ELF-1 (cell line): ENCODE results near the gene DCAF4.

Experiments used
- DNase-seq: peaks from one replicate; pipeline ENCODE4 v3.0.0-alpha.2; 2016; ENCODE audit warnings: low read depth, low spot score

The DCAF4 gene

GRCh38 chr14:72894623-72895378, 31.5 kb upstream of the DCAF4 start:
- DNase-seq, result peak; percentile 77

- no peak for DNase-seq
These were observed 27.8 kb upstream of the DCAF4 start for GRCh38 chr14:72898448-72898847.

GRCh38 chr14:72901361-72901760, 24.9 kb upstream of the DCAF4 start:
- no peak for DNase-seq

- DNase-seq, result no peak
These were observed 23.3 kb upstream of the DCAF4 start for GRCh38 chr14:72902801-72903530.

GRCh38 chr14:72903716-72904115, 22.5 kb upstream of the DCAF4 start:
- DNase-seq, result no peak

GRCh38 chr14:72904218-72904617, 22.0 kb upstream of the DCAF4 start:
- DNase-seq, result no peak

GRCh38 chr14:72904840-72905561, 21.3 kb upstream of the DCAF4 start:
- peak; percentile 74 for DNase-seq

- no peak for DNase-seq
These were observed 19.9 kb upstream of the DCAF4 start for GRCh38 chr14:72906316-72906715.

- DNase-seq, result no peak
These were observed 19.4 kb upstream of the DCAF4 start for GRCh38 chr14:72906879-72907278.

- peak; percentile 65 for DNase-seq
These were observed 18.4 kb upstream of the DCAF4 start for GRCh38 chr14:72907886-72908285.

GRCh38 chr14:72909163-72909562, 17.1 kb upstream of the DCAF4 start:
- no peak for DNase-seq

- DNase-seq, result no peak
These were observed 12.5 kb upstream of the DCAF4 start for GRCh38 chr14:72913809-72914208.

GRCh38 chr14:72916174-72916573, 10.1 kb upstream of the DCAF4 start:
- no peak for DNase-seq

- DNase-seq, result peak; percentile 20
These were observed 9.0 kb upstream of the DCAF4 start for GRCh38 chr14:72917094-72917802.

GRCh38 chr14:72920008-72920407, 6.3 kb upstream of the DCAF4 start:
- no peak for DNase-seq

- DNase-seq, result no peak
These were observed 4.9 kb upstream of the DCAF4 start for GRCh38 chr14:72921396-72921795.

GRCh38 chr14:72924337-72924736, 1.9 kb upstream of the DCAF4 start:
- DNase-seq, result no peak

- DNase-seq, result peak; percentile 53
These were observed 999 bp upstream of the DCAF4 start for GRCh38 chr14:72925171-72925759.

- no peak for DNase-seq
These were observed 411 bp upstream of the DCAF4 start for GRCh38 chr14:72925815-72926291.

GRCh38 chr14:72928872-72929271, 2.6 kb downstream of the DCAF4 start:
- DNase-seq, result peak; percentile 92
